NCI-H748 (cell line): ENCODE data around the gene TEDC1.
"Not testable (repeated sequence)": the region's sequence is repeated elsewhere in the genome, so short reads cannot be mapped to it uniquely, and the experiment has no call there.

Source experiments
- DNase-seq: peaks from one replicate; lab custom pipeline; 2025; ENCODE audit not compliant: unreplicated experiment; lab: John Stamatoyannopoulos, UW

Gene TEDC1

GRCh38 chr14:105536051-105536450, 45.0 kb downstream of the TEDC1 start:
- no peak for DNase-seq

DNA sequence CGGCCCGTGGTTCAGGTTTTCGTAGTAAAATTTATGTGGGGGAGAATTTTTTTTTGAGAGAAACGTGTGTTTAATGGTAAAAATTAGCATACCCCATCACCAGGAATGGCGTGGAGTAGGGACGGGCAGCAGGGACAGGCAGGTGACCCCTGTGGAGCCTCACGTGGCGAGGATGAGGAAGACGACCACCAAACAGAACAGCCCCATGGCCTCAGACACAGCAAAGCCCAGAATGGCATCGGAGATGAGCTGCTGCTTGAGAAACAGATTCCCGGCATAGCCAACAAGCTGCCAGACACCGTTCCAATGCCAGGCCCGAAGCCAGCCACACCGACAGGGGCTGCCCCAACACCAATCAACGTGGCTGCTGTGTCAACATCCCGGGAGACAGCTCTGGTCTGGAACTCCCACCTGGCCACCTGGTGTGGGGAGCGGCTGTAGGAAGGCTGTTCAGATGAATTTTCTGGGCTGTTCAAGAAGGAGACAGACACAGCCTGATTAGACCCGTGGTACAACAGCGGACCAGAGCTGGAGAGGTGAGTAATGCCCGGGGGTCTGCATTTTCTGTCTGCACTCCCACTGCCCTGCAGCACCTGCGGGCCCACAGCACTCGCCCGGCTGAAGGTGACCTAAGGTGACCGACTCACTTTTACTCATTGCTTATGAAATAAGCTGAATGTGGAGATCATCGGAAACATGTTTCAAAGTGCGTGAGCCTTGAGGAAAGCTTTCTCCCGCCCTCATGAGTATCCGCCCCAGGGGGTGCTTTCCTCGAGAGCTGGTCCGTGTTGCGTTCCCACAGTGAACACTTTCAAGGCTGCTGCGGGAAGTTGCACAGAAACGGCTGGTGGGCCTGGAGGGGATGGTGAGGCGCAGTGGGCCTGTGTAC, 45.9 kb downstream of the TEDC1 start:
- DNase-seq = no peak

DNA sequence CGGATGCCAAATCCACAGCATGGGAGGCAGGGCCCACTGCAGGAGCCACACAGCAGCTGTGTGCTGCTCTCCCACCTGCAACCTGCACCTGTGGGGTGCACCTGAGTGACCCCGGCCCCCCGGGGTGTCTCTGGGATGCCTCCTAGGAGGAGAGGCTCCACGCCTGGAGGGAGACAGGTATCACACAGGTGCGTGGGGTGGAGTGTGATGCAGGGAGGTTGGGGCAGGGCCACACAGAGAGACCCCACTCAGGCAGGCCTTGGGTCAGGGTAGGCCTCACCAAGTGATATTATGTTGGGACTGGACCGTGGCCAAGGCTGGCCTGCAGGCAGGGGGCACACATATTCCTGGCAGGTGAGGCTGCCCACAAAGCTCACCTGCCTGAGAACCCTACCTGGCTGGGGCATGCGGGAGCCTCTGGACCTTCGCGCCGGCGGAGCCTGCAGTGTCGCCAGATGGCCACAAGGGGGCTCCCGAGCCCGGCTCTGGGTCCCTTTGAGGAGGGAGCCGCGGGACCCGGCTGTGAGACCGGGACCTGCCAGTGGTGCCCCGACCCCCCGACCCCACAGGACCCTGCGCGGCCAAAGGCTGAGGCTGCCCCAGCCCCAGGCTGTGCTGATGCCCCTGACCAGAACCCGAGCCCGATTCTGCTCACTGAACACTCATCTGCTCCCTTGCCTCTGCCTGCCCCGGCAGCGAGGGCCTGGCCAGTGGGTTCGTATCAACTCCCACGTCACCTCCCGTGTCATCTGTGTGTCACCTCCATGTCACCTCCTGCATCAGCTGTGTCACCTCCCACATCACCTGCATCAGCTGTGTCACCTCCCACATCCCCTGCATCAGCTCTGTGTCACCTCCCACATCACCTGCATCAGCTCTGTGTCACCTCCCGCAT, 46.8 kb downstream of the TEDC1 start:
- DNase-seq = peak; percentile 57

DNA sequence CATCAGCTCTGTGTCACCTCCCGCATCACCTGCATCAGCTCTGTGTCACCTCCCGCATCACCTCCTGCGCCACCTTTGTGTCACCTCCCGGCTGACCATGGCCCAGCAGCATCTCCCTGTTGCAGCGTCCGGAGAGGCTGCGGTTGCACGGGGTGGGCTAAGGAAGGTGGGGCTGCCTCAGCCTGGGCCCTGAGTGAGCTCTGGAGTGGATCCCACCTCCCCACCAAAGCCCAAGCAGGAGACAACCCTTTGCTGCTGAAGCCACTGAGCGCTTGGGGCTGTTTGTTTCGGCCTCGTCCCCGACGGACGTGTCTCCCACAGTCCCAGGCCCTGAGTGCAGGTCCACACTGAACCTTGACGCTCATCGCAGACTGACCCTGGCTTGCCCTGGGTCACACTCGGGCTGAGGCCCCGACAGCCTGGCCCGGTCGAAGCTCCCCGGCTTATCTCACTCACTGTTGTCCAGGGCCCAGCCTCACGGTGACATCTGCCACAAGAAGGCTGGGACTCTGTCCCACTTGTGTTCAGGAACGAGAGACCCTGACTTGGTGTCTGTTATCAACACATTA, 47.5 kb downstream of the TEDC1 start:
- DNase-seq = no peak

DNA sequence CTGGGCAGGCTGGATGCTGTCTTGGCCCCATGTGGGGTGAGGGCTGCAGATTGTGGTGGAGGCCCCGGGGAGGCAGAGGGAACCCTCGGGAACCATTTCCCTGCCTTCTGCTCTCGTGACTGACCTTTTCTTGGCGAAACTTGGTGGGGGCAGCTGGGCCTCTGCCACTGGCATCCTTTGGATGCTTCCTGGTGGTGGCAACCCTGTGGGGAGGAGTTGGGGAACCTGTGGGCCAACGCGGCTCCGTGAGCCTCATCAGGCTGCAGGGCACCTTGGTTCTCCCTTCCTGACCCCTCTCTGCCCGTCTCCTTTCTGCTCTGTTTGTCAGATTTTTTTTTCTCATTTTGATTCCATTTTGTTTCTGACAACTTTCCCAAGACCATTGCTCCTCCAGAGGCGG, 49.8 kb downstream of the TEDC1 start:
- DNase-seq = no peak

GRCh38 chr14:105541218-105541875, 50.3 kb downstream of the TEDC1 start:
- no peak for DNase-seq

GRCh38 chr14:105545676-105546075, 54.6 kb downstream of the TEDC1 start:
- DNase-seq = not testable (repeated sequence)

GRCh38 chr14:105546410-105546809, 55.4 kb downstream of the TEDC1 start:
- DNase-seq = not testable (repeated sequence)

GRCh38 chr14:105547072-105547471, 56.0 kb downstream of the TEDC1 start:
- DNase-seq = not testable (repeated sequence)

GRCh38 chr14:105547741-105548169, 56.7 kb downstream of the TEDC1 start:
- DNase-seq = no peak
